Upper lobe of left lung (tissue), 6 donors: ENCODE data around the gene RNF25. TPM values are rescaled to one million over a fixed set of nuclear protein-coding genes. Genes with fewer than 3 reads are reported as not detected.
"Not testable (repeated sequence)": the region's sequence is repeated elsewhere in the genome, so short reads cannot be mapped to it uniquely, and the experiment has no call there.

Source experiments
- ATAC-seq, 2 donors: fragments of 200-7000 bp; cut with Tn5 transposase; one replicate each; pipeline ENCODE4 v1.9.1; 2022; ENCODE audit warnings: mild to moderate bottlenecking in 2 of 2, moderate library complexity in 2 of 2; ENCODE audit not compliant: low FRiP score in 2 of 2
- DNase-seq, 2 donors: peaks; one replicate each; pipeline ENCODE4 v3.0.0-alpha.2; 2019 to 2020
- H3K27ac ChIP-seq, 4 donors: fragments of 200-600 bp; sonication (generic); one replicate each; pipeline ENCODE4 v1.5.1; 2016 to 2019
- H3K27me3 ChIP-seq, 4 donors: fragments of 200-600 bp; sonication (generic); one replicate each; pipeline ENCODE4 v1.5.1; 2017 to 2019
- H3K36me3 ChIP-seq, 4 donors: fragments of 200-600 bp; sonication (generic); one replicate each; pipeline ENCODE4 v1.5.1; 2016 to 2019
- H3K4me1 ChIP-seq, 4 donors: fragments of 200-600 bp; sonication (generic); one replicate each; pipeline ENCODE4 v1.5.1; 2018 to 2019
- H3K4me3 ChIP-seq, 4 donors: fragments of 200-600 bp; sonication (generic); one replicate each; pipeline ENCODE4 v1.5.1; 2017 to 2019; ENCODE audit warnings: mild to moderate bottlenecking in 2 of 4, moderate library complexity in 1 of 4
- H3K9me3 ChIP-seq, 4 donors: fragments of 200-600 bp; sonication (generic); one replicate each; pipeline ENCODE4 v1.5.1; 2018 to 2019
- EP300 ChIP-seq, 4 donors: sonication (generic); formaldehyde crosslinking; IDR thresholded peaks; one replicate each; pipeline ENCODE4 v1.5.1; 2017; ENCODE audit warnings: antibody characterized with exemption in 4 of 4, control low read depth in 2 of 4
- POLR2A ChIP-seq, 4 donors: fragments of 450-650 bp; IDR thresholded peaks; one replicate each; pipeline ENCODE4 v1.5.1; 2016 to 2017; ENCODE audit warnings: antibody characterized with exemption in 4 of 4, mild to moderate bottlenecking in 2 of 4
- POLR2AphosphoS5 ChIP-seq, 2 donors: sonication (generic); formaldehyde crosslinking; IDR thresholded peaks; one replicate each; pipeline ENCODE4 v1.5.1; 2017; ENCODE audit warnings: antibody characterized with exemption in 2 of 2
- WGBS, 2 donors: methylation state at CpG; one replicate each; pipeline ENCODE4 v1.1.5; 2017 to 2018; 5-methylcytosine and 5-hydroxymethylcytosine counted together
- total RNA-seq, 6 donors: library from RNA; depleted of rRNA in 4 of 6; stranded (reverse); fragments of >200 nt in 4 of 6; gene quantifications; one replicate each; pipeline versions ENCODE4 v1.1.0 to v1.2.1, GENCODE V29; 2016 to 2021
- TF ChIP-seq, protein P1 (sequence below), 6 experiments: fragments of 450-650 bp in 4 of 6; fragments of 200-600 bp in 2 of 6; sonication (generic) in 2 of 6; IDR thresholded peaks; one replicate each; pipeline ENCODE4 v1.5.1; 2016 to 2019; ENCODE audit warnings: antibody characterized with exemption in 6 of 6
- donor health status: DM: no; HTN: no; CAD: no; lungs with moderate emphysema.
- donor health status: DM: no; HTN: yes; CAD: no; lungs with severe emphysema.

Gene RNF25
- total RNA-seq, 6 donors from 2014 or later = 7.3 to 25.7 (median 17.8) TPM

DNA sequence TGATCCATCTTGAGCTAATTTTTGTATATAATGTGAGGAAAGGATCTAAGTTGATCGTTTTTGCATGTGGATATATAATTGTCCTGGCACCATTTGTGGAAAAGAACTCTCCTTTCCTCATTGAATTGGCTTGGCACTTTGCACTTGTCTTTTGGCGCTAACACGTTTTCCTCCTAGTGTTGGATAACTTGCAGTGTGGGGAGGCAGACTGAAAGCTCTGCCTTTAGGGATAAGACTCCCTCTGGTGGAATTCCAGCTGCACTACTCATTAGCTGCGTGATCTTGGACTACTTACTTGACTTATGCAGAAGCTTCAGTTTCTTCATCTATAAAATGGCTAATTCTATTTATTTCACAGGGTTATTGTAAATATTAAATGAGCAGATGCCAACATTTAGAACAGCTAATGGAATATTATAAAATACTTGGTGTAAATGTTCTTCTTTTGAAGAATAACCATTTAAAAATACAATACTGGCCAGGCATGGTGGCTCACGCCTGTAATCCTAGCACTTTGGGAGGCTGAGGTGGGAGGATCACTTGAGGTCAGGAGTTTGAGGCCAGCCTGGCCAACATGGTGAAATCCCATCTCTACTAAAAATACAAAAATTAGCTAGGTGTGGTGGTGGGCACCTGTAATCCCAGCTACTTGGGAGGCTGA, 15.7 kb upstream of the RNF25 start:
- H3K4me3 ChIP-seq, H3K9me3 ChIP-seq, H3K4me1 ChIP-seq, H3K27ac ChIP-seq, H3K27me3 ChIP-seq: not testable (repeated sequence)
- ATAC-seq (peak; percentile 83 to 89), DNase-seq (peak in 1 of 2 donors; percentile 42)
- TF ChIP-seq, protein P1, sequence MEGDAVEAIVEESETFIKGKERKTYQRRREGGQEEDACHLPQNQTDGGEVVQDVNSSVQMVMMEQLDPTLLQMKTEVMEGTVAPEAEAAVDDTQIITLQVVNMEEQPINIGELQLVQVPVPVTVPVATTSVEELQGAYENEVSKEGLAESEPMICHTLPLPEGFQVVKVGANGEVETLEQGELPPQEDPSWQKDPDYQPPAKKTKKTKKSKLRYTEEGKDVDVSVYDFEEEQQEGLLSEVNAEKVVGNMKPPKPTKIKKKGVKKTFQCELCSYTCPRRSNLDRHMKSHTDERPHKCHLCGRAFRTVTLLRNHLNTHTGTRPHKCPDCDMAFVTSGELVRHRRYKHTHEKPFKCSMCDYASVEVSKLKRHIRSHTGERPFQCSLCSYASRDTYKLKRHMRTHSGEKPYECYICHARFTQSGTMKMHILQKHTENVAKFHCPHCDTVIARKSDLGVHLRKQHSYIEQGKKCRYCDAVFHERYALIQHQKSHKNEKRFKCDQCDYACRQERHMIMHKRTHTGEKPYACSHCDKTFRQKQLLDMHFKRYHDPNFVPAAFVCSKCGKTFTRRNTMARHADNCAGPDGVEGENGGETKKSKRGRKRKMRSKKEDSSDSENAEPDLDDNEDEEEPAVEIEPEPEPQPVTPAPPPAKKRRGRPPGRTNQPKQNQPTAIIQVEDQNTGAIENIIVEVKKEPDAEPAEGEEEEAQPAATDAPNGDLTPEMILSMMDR (IDR thresholded peaks at IDR 0.05) = peak; percentile 59 to 80 (median 71)
- H3K36me3 ChIP-seq = peaks cover 0 to 50% (median 17%) of the 10 kb centered on the region in 4 donors
- WGBS, 2 donors = 22 to 27% methylated on average over 5 of the region's 5 CpGs

DNA sequence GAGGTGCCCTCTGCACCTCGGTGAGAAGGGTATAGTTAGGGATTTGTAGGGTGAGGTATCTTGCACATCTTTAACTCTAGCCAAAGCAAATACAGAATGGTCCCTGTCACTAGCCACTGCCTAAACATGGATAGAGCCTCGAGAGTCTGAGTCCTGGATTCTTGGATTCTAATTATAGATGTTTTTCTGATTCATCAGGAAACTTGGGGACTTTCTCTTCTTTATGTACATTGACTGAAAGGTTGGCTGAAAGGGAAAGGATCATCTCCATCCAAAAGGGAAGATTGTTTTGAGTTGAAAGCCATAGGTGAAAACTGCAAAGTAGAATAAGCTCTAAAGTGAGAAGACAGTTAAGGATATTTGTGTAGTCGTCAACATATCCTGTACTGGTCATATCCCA, 8.3 kb upstream of the RNF25 start:
- Histone ChIP-seq H3K27ac (no peak overlapping the region), H3K36me3 (peaks cover 0 to 44% (median 10%) of the 10 kb centered on the region in 4 donors), H3K9me3 (no peaks in the 10 kb centered on the region), H3K27me3 (no peaks in the 10 kb centered on the region), H3K4me3 (no peak overlapping the region), H3K4me1 (no peaks in the 10 kb centered on the region)
- DNase-seq = no peak
- WGBS, 2 donors = 81 to 83% methylated on average over 3 of the region's 3 CpGs
- no peak for ATAC-seq
- no peak for TF ChIP-seq EP300 (IDR thresholded peaks at IDR 0.05)
- TF ChIP-seq POLR2AphosphoS5 (IDR thresholded peaks at IDR 0.05) = no peak
- TF ChIP-seq, protein P1 (IDR thresholded peaks at IDR 0.05) = no peak
- no peak for TF ChIP-seq POLR2A (IDR thresholded peaks at IDR 0.05)

DNA sequence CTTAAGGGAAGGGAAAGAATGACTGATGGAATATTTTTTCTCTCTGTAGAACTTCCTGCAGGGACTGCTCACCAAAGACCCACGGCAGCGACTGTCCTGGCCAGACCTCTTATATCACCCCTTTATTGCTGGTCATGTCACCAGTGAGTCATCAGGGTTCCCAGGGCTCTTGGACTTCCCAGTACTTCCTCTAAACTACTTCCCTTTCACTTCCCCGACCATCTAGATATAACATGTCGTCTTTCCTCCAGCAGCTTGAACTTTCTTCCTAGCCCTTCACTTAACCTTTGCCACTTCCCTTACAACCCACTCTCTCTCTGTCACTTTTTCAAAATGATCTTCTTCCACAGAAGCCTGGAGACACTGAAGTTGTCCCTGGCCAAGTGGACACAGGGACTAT, 7.3 kb upstream of the RNF25 start:
- DNase-seq = peak in 1 of 2 donors; percentile 57
- H3K9me3 ChIP-seq = no peaks in the 10 kb centered on the region
- H3K27ac ChIP-seq = no peak overlapping the region
- peak; percentile 56 to 83 for ATAC-seq
- 61 to 63% methylated on average over 4 of the region's 4 CpGs for WGBS, 2 donors
- H3K36me3 ChIP-seq = peaks cover 0 to 41% (median 9%) of the 10 kb centered on the region in 4 donors
- no peaks in the 10 kb centered on the region for H3K4me1 ChIP-seq
- H3K27me3 ChIP-seq = no peaks in the 10 kb centered on the region
- TF ChIP-seq POLR2AphosphoS5 (IDR thresholded peaks at IDR 0.05) = no peak
- TF ChIP-seq, protein P1 (IDR thresholded peaks at IDR 0.05) = no peak
- no peak for TF ChIP-seq POLR2A (IDR thresholded peaks at IDR 0.05)
- TF ChIP-seq EP300 (IDR thresholded peaks at IDR 0.05) = no peak
- H3K4me3 ChIP-seq = no peak overlapping the region

DNA sequence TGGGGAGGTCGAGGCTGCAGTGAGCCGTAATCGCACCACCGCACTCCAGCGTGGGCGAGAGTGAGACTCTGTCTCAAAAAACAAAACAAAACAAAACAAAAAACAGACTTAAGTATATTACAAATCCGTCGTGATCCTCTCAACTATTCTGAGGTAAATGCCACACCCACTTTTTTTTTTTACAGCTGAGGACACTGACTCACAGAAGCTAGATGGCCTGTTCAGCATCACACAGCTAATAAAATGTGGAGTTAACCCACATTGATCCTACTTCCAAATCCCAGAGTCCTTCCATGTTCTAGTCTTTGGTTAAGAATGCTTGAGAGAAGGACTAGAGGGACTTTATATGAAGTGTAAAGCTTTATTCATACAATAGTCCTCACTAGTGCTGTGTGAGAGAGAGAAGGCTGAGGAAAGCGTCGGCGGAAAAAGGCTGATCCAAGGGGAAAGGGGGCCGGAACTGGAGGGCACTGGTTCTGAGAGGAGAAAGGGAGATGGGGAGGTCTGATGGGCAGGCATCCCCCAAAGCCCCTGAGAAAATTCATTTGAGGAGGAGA, 627 bp downstream of the RNF25 start:
- H3K27ac ChIP-seq = peak overlapping the region; percentile 64 to 81 (median 74)
- peaks cover 13 to 19% (median 16%) of the 10 kb centered on the region in 4 donors for H3K4me1 ChIP-seq
- TF ChIP-seq POLR2A (IDR thresholded peaks at IDR 0.05) (no peak), POLR2AphosphoS5 (IDR thresholded peaks at IDR 0.05) (no peak), EP300 (IDR thresholded peaks at IDR 0.05) (no peak)
- TF ChIP-seq, protein P1 (IDR thresholded peaks at IDR 0.05) = no peak
- no peaks in the 10 kb centered on the region for H3K27me3 ChIP-seq
- WGBS, 2 donors = 44 to 50% methylated on average over 12 of the region's 12 CpGs
- peak overlapping the region; percentile 65 to 87 (median 84) for H3K4me3 ChIP-seq
- H3K36me3 ChIP-seq = peaks cover 11 to 40% (median 19%) of the 10 kb centered on the region in 4 donors
- no peak for ATAC-seq
- no peak for DNase-seq
- H3K9me3 ChIP-seq = no peaks in the 10 kb centered on the region

DNA sequence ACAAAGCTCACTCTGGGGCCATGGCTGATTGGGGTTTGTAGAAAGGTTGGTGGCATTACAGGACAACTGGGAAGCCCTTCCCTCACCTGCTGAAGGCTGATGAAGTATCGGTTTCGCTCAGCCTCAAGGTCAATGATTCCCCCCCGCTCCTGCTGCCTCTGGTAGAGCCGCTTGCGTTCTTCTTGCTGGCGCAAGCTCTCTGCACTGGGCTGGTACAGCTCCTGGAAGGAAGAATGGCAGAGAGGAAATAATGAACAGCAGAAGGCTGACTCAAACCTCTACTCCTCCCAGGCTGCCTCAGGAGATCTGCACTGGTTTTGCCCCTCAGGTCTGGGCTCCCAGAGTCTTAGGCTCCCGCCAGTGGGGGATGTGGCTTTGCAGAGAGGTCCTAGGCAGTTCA, 7.1 kb downstream of the RNF25 start:
- DNase-seq = no peak
- peaks cover 6 to 10% (median 7%) of the 10 kb centered on the region in 4 donors for H3K4me1 ChIP-seq
- no peaks in the 10 kb centered on the region for H3K27me3 ChIP-seq
- WGBS, 2 donors = 98 to 100% methylated on average over 6 to 7 of the region's 7 CpGs
- peaks cover 41 to 76% (median 65%) of the 10 kb centered on the region in 4 donors for H3K36me3 ChIP-seq
- H3K27ac ChIP-seq = no peak overlapping the region
- no peak overlapping the region for H3K4me3 ChIP-seq
- no peaks in the 10 kb centered on the region for H3K9me3 ChIP-seq
- no peak for ATAC-seq
- TF ChIP-seq, protein P1 (IDR thresholded peaks at IDR 0.05) = no peak
- no peak for TF ChIP-seq EP300 (IDR thresholded peaks at IDR 0.05)
- TF ChIP-seq POLR2AphosphoS5 (IDR thresholded peaks at IDR 0.05) = no peak
- TF ChIP-seq POLR2A (IDR thresholded peaks at IDR 0.05) = no peak
